ENCODE data around the gene SYTL2.

Gene SYTL2

DNA sequence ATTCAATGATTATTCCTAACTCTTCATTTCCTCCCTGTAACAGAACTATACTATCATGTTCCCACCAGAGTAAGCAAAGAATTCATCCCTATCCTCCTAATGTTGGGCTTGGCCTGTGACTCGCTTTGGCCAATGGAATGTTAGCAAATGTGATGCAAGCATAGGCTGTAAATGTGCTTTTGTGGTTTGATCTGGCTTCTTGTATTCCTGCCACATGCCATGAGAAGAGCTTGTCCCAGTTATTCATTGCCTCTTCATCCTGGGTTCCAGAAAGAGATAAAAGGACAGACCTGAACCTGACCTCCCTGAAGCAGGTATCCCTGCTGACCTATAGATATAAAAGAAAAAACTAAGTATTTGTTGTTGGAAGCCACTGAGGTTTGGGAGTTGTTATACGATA lies 51.0 kb downstream of the SYTL2 start:
- no peak for DNase-seq

DNA sequence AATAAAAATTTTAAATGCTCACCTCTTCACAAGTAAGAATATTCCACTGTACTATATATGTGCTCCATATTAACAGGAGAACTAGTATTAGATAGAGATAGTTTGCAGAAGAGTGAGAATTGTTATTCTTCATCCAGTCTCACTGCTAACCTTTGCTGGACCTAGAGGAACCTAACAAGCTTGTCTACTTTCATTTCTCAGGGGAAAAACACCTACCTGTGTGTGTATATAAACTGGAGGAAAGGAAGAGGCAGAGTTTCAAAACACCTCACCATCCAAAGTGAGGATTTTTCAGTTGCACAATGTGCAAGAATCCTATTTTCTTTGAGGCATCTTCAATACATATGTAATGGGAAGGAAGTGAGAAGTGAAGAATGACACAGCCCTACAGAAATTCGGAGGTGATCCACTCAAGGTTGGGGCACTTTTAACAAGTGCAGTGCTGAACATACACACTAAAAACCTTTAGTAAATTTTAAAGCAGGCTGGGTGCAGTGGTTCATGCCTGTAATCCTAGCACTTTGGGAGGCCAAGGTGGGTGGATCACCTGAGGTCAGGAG lies 52.4 kb downstream of the SYTL2 start:
- no peak for DNase-seq

DNA sequence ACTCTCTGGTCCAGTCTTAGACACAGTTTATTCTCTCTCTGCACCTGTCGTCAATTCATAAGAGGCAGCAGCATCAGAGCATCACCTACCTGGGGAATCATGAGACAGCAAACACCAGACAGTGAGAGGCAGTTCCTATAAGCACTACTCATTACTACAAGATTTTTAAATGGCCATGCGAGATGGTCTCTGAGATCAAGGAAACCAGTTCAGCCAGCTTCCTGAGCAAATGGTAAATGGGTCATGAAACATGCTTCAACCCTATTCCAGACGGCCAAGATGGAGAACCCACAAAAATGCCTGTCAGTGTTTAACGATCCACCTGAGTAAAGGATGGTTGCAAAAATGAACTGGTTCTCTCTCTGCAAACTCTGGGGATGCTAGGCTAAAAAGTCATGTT lies 52.9 kb downstream of the SYTL2 start:
- no peak for DNase-seq

DNA sequence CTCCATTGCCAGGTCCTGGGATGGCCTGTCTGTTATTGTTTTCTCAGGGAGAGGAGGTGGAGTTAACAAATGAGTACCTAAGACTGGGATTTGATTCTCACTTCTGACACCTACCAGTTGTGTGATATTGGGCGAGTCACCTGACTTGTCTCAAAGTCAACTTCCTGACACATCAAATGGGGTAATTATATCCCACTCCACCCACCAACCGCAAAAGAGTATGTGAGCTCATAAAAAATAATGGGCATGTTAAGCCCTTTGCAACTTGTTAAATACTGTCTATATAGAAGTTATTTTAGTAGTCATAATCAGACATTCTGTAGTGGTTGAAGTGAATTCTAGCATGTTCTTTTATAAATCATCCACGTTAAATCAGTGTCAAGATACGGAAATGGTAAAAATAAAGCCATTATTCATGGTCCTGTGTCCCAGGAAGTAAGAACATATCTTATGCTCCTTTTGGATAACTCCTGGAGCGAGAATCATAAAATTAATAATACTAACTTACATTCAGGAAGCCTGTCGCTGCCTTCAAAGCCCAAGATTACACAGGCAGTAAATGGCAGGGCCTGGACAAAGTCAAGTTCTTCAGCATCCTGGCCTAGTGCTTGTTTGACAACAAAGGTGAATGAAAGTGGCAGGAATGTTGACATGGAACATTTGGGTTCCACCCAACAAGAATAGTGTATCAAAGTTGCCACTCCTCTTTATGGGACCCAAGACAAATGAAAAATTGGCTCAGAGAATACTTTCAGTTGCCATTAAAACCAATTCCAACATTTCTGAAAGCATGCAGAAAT lies 54.3 kb downstream of the SYTL2 start:
- DNase-seq = peak; percentile 63

DNA sequence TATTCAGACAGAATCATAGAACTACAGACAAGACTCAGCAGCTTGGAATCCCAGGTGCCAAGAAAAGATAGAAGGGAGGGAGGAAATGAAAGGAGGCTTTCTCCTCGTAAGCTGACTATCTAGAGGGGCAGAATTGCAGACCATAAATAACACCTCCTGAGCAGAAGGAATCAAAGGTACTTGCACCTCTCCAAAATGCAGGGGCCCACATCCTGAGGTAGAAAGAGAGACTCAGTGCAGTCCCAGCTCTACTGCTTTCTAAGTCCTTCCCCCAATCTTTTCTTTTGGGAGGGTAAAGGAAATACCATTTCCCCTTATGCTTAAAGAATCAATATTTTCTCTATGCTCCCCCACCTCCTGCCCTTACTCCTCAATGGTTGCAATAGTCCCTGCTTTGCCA lies 55.2 kb downstream of the SYTL2 start:
- DNase-seq = no peak

DNA sequence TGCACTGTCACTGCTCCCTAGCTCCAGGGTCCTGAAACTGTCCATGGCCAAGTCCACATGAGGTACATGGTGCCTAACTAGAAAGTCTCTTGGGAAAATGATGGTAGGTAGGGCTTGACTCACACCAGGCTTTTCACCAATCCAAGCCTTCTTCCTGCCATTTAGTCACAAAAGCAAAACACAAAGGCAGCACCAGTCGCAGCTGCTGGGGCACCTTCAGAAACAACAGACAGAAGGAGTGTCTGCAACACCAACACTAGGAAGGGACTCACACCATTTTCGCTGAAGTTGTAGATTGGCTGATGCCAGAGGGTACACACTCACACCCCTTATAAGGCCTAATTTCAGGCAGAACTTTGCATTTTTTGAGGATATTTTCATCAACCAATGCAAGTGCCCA lies 55.7 kb downstream of the SYTL2 start:
- no peak for DNase-seq

DNA sequence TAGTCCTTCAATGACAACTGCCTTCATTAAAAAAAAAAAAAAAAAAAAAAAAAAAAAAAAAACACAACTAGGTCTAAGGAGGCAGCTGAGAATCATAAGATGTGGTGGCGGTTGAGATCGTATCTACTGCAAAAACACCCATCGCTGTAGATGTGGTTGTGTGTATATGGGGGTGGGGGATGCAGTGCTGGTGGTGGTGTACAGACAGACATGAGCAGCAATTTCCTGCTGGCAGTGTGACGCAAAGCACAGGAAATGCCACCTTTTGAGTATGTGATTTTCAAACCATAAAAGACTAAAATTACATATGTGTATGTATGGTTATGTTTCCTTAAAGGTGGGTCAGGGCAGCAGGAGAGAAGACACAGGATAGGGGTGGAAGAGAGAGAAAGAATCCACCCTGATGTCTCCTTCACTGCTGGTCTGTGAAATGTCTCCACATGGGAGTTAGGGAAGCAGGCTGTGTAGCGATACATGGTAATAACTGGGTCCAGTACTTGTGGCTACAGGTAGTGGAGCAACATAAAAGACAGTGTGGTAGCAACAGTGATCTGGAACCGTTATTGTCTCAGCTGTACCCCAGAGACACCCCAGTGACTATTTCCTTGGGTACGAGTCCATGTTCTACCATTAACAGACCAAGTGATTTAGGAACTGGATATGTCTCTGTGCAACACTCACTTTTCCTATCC lies 57.9 kb downstream of the SYTL2 start:
- peak; percentile 98 for DNase-seq

DNA sequence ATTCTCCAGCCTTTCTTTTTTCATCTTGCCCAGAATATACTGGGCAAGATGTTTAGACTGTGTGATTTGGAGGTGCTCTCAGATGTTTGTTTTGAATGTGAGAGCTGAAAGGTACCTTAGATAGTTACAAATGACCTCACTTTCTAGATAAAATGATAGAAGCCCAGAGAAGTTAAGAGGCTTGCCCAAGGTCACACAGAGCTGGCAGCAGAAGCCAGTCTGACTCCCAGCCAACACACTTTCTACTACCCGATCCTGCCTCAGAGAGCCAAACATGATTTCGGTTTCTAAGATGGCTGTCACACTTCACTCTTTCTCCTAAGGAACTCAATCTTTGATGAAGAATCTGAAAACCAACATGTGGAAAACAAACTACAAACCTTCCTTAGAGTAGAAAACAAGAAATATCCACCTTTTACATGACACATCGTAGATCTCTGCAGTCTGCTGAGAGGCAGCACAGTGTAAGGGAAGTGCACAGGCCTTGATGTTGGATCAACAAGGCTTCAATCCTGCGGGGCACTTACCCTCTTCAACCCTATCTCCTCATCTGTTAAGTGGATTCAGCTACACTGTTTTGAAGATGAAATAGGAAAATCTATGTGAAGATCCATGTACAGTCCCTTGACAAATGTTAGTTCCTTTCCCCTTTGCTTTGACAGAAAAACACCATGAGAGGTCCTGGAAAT lies 58.6 kb downstream of the SYTL2 start:
- DNase-seq = no peak

DNA sequence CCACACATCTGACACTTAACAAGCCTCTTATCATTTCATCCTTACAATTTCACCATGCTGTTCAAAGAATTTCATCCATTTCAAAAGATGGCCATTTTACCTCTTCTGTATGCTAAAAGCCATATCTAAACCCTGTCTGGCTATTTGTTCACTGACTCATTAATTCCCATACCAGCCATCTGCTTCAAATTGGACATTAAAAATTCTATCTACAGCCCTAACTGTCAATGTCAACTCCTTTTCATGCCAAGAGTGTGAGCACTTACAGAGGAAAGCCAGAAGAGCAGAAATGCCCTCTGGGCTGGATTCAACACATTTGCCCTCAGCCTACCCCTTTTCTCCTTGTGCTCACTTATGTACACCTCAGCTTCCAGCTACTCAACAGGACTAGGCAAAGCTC lies 59.2 kb downstream of the SYTL2 start:
- DNase-seq = no peak

DNA sequence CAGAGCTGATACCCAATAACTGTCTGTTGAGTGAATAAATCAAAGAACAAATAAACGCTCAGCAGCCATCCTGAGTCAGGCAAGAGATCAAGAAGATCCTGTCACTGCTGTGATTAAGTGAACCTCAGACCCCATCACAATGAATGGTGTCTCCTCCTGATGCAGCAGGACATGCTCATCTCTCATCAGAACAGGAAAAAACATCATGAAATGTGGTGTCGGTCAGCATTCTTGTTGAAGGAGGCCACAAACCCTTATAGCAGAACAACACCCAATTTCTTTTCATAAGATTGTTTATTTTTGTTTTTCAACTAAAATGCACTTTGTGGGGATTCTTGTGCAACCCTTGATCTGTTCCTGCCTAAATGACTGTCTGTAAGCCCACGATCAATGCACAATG lies 60.3 kb downstream of the SYTL2 start:
- DNase-seq = peak; percentile 9

DNA sequence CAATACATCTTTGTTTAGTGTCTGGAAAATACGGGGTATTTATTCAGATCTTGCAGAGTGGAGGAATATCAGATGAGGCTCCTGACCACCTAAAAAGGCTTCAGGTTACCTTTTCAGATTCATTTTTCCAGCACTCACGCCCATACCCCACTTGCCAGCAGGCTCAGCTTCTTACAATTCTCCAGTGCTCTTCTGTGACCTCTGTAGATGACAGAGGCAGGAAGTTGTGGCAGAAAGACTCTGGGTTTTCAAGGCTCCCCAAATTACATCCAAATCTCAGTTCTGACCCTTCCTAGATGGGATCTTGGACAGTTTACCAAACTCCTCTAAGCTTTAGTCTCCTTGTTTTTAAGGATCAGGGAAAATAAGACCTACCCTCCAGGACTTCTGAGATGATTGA lies 61.1 kb downstream of the SYTL2 start:
- no peak for DNase-seq

DNA sequence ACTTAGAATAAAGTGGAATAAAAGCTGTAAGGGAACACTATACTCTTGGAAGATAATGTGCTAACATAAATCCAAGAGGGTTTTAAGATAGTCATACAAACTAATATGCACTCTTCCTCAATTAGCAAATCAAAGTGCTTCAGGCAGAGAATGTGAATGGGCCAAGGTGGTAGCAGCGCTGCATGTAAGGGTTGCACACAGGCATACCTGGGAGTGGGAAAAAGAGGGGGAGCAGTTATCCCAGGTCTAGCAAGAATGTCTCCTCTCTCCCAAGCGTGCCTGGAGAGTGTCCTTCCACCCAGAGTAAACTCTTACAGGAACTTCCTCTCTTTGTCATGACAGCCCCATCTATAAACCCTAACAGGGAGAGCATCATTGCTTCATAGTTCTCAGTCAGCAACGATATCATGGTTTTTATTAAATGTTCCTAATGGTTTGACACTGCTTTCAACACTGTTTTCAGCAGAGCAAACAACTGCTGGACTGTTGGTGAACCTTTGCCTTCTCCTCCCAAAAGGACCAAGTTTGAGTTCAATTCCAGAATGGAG lies 61.6 kb downstream of the SYTL2 start:
- DNase-seq = no peak

DNA sequence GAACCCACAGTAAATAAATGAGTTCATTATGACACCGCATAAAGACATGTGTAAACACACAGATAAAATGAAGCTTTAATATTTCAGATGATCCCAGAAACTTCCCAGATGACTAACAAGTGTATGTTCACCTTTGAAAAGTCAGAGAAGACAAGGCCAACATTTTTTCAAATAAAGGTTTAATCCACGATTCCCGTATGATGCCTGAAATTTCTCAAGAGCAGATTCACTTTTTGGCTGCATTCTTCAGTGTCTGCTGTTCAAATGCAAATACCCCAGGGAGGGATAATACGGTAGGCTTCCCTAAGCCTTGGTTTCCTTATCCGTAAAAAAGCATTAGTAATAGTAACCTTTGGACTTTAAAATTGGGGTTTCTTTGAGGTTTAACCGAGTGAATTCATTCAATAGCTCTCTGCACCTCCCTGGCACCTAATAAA lies 62.5 kb downstream of the SYTL2 start:
- no peak for DNase-seq

DNA sequence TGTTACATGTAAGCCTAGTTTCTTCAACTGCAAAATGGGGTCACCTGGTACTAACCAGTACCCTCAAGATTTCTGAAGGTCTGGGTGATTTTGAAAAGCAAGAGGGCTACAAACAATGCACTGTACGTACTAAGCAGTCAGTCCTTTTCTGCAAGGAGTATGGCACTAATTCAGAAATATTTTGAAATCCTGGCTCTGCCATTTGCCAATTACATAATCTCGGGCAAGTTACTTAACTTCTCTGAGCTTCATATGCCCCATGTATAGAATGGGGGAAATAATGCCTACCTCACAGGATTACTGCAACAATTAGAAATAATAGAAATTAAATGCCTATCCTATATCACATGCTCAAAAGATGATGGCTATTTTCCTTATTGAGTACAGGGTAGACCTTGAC lies 64.3 kb downstream of the SYTL2 start:
- no peak for DNase-seq

DNA sequence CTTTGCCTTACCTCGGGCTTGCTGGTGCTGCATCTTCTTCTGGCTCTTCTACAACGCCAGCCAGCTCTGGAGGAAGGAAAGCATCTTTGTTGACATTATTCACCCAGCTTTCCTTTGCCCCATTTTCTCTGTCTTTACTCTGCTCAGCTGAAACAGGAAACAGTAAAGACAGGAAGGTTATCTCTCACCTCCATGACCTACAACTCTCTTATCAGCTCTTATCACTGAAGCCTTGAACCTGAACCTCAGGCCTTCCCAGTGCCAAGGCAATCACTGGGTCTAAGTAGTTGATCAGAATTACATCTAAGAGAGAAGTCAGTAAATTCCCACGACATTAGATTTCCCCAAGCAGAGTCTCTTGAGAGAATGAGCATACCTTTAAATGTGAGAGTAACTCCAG lies 65.3 kb downstream of the SYTL2 start:
- DNase-seq = peak; percentile 29

DNA sequence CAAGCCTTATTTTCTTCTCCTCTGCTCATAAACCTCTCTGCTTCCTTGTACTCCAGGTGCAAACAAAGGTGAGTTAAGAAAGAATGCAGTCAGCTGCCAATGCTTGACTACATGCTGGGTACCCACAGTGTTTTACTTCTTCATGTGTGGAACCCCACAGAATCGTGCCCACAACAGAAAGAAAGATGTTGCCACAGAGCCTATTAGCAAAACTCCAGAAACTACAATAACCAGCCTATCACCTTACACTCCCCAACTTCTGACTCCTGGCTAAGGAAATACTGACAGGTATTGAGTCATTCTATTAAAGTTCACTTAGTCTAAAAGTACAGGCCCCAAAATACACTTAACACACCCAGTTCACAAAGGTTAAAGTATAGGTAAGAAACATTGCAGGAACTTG lies 68.1 kb downstream of the SYTL2 start:
- DNase-seq = no peak

DNA sequence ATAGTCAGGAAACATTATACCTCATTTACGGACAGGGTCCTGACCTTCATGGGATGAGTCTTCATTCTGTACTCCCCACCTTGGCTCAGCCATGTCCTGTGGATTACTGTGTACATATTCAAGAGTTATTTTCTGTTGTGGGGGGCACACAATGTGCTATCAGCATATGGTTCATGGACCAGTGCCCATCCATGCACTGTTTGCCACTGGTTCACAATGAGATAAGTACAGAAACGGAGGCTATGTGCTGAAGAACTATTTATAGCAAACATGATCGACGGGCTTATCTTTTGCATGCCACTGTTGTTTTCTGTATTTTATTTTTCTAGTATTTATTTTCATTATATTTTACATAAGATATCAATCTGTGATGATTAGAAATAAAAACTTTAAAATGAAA lies 68.6 kb downstream of the SYTL2 start:
- no peak for DNase-seq

DNA sequence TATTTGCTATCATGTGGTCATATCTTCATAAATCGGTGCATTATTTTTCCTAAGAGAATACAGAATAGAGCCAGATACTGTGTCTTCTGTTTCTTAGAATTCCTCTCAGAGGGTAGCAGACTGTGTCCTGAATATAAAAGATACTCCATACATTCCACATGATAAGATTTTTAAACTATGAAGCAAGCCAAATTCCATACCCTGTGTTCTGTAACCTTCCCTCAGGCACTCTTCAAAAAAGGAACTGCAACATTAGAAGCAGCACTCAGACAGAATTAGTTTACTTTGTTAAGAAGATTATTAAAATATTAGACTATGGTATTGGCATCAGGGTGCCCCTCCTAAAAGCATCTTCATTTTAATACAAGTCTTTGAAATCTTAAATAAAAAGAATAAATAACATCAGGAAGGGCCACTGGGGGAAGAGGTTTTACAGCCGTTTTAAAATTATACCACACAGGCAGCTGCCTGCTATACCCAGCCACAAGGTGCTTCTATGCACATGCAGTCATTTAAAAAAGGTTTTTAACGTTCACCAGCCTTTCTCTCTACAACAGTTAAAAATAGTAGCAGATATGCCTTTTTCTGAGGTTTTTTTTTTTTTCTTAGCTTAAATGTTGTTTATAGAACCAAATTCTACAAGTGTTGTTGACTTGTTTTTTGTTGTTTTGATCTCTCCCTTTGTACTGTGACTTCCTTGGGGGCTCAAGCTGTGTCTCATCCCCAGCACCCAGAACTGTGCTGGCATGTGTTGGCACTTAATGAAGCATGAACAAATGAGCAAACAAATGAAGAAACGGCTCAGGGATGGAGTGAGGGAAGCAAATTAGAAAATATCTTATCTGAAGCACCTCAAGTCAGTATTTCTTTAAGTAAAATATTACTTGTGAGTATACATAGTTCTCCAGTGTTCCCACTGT lies 70.2 kb downstream of the SYTL2 start:
- no peak for DNase-seq

DNA sequence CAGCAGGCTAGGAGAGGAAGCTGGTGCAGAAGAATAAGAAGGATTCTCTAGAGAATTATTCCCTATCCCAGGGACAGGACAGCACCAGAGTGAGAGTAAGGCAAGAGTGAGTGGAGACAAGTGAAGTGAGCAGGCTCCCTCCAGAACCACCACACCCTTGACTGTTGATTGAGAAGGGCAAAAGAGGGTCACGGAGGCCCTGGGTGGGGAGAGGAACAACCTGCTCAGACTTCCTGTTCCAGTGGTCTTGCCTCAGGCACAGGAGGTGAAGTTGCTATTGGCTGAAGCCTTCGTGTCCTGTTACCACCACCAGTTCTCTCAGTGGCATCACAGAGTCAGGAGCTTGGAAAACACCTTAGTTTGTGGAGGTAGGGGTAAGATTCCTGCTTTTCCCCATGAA lies 73.2 kb downstream of the SYTL2 start:
- DNase-seq = no peak

DNA sequence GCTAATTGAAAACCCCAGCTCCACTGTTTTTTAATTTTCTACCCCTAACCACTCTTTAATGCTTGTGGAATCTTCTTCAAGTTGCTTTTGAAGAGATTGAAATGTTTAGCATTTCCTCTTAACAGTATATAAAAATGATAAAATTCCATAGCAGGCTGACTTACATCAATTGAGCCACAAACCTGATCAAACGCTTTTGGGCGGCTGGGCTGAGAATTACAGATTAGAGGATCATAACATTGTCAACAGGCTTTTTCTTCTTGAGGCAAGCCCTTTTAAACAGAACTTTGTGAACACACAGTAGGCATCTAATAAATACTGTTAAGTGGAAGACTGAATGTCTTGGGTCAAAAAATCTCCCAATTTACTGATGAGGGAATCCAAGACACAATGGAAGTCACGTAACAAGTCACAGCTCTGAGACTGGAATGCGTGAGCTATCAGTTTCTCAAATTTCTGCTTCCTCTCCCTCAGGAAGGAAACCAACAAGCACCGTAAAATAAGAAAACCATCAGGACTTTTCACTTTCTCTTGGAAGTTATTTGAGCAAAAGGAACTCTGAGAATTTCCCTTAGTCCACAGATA lies 75.0 kb downstream of the SYTL2 start:
- DNase-seq = no peak

DNA sequence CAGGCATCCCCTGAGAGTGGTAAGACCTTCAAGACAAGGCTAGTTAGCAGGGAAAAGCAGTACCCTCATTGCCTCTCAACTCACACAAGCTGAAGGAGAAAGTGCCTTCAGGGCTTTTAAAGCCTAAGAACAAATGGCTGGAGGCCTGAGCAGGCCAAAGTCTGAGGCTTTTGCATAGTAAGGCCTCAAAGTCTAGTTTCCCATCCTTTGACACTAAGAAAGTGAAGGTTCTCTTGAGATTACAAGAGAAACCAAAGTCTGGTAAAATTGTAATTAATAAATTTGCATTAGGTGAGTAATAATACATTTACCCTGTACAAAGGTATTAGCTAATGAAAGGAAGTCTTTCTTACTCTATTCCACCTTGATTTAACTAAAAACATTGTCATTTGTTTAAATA lies 78.0 kb downstream of the SYTL2 start:
- DNase-seq = no peak

DNA sequence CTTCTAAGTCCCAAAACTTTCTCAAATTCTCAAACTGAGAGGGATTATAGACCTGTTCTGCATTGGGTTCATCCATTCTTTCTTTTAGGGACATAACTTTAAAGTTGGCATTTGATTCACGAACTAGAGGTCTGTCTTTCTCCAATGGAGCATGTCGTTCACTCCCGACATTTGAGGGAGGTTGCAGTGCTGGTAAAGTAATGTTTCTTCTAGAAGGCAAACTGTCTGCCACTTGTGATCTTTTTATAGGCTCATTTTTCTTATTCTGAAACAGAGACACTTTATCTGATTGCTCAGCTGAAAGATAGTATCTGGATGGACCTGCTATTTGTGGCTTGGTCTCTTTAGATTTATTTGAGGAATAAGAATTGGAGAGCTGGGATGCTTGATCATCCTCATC lies 84.6 kb downstream of the SYTL2 start:
- no peak for DNase-seq
